Measurements from ENCODE around the gene CYB5B.

GRCh38 chr16:69467080-69467479 lies 42.7 kb downstream of the CYB5B start:
- no peak for TF ChIP-seq CTCF (IDR thresholded peaks at IDR 0.05; ENCODE audit: low read depth, low read length, missing input control)
- TF ChIP-seq YY1 (IDR thresholded peaks at IDR 0.05): no peak
- TF ChIP-seq TAF1 (conservative IDR thresholded peaks at IDR 0.05): no peak
- TF ChIP-seq RXRA (IDR thresholded peaks at IDR 0.05): no peak
- no peak for TF ChIP-seq RAD21 (IDR thresholded peaks at IDR 0.05)
- no peak for TF ChIP-seq REST (IDR thresholded peaks at IDR 0.05)
- no peak for TF ChIP-seq ZBTB33 (IDR thresholded peaks at IDR 0.05)
- TF ChIP-seq JUND (IDR thresholded peaks at IDR 0.05): no peak

Measured in liver (tissue), 3 donors.